A549 treated with dexamethasone at 1 μM for 4 hours (cell line): ENCODE data around the gene CUTA. TPM values are rescaled to one million over a fixed set of nuclear protein-coding genes. Genes with fewer than 3 reads are reported as not detected.

Experiments used
- total RNA-seq: library from RNA; stranded (reverse); fragments of 200-300 nt; extraction: Qiagen RNA extraction; gene quantifications from 5 replicates; pipeline ENCODE4 v1.2.3, GENCODE V29; 2022

Gene CUTA
- total RNA-seq: 167 to 223 TPM (median 192 TPM) in 5 replicates

GRCh38 chr6:33417903-33418689 is at the start of gene CUTA:
CUTA (minus strand) TSS chr6:33418107; CDS start chr6:33418000, 107 bp downstream.

GRCh38 chr6:33454009-33454946 is 36.4 kb upstream of the CUTA start, which contains the start of gene ZBTB9:
ZBTB9 (plus strand) TSS chr6:33454576; CDS start chr6:33455101, 525 bp downstream.

GRCh38 chr6:33419580-33420490 is 1.9 kb upstream of the CUTA start, which contains the start of gene SYNGAP1:
SYNGAP1 (plus strand) TSS chr6:33420065; CDS start chr6:33420265, 200 bp downstream.

GRCh38 chr6:33410711-33411631 is 6.9 kb downstream of the CUTA start, which contains the start of gene PHF1:
PHF1 (plus strand) TSS chr6:33411014; CDS start chr6:33412264, 1,250 bp downstream.

GRCh38 chr6:33391278-33391921 is 26.5 kb downstream of the CUTA start, which contains the start of gene KIFC1:
KIFC1 (plus strand) TSS chr6:33391823; CDS start chr6:33391986, 163 bp downstream.

Other genes with a start within 250 kb of the CUTA start
- 0.51 to 0.91 TPM (median 0.81 TPM) in 5 replicates for gene COL11A2, start 225.6 kb downstream of the CUTA start, total RNA-seq
- gene RXRB, start 217.4 kb downstream of the CUTA start, total RNA-seq: 16.1 to 20.8 TPM (median 19.2 TPM) in 5 replicates
- gene SLC39A7, start 217.2 kb downstream of the CUTA start, total RNA-seq: 103 to 110 TPM (median 108 TPM) in 5 replicates
- 12.2 to 14.2 TPM (median 13.3 TPM) in 5 replicates for gene HSD17B8, start 213.5 kb downstream of the CUTA start, total RNA-seq
- gene RING1, start 209.6 kb downstream of the CUTA start, total RNA-seq: 21.2 to 24.5 TPM (median 23.0 TPM) in 5 replicates
- gene VPS52, start 146.2 kb downstream of the CUTA start, total RNA-seq: 14.2 to 19.1 TPM (median 17.5 TPM) in 5 replicates
- gene RPS18, start 146.0 kb downstream of the CUTA start, total RNA-seq: 2,103 to 2,754 TPM (median 2,159 TPM) in 5 replicates
- gene B3GALT4, start 141.0 kb downstream of the CUTA start, total RNA-seq: 0.44 to 0.85 TPM (median 0.71 TPM) in 5 replicates
- gene WDR46, start 128.9 kb downstream of the CUTA start, total RNA-seq: 47.9 to 56.2 TPM (median 52.0 TPM) in 5 replicates
- 100 to 141 TPM (median 110 TPM) in 5 replicates for gene PFDN6, start 128.5 kb downstream of the CUTA start, total RNA-seq
- 8.6 to 14.7 TPM (median 12.5 TPM) in 5 replicates for gene RGL2, start 119.2 kb downstream of the CUTA start, total RNA-seq
- 33.4 to 52.9 TPM (median 47.7 TPM) in 5 replicates for gene TAPBP, start 104.0 kb downstream of the CUTA start, total RNA-seq
- gene ZBTB22, start 100.4 kb downstream of the CUTA start, total RNA-seq: 2.3 to 3.4 TPM (median 2.9 TPM) in 5 replicates
- gene DAXX, start 95.1 kb downstream of the CUTA start, total RNA-seq: 34.5 to 37.5 TPM (median 36.6 TPM) in 5 replicates
- 35.6 to 45.1 TPM (median 44.0 TPM) in 5 replicates for gene KIFC1, start 26.3 kb downstream of the CUTA start, total RNA-seq
- gene PHF1, start 7.1 kb downstream of the CUTA start, total RNA-seq: 10.9 to 17.3 TPM (median 15.4 TPM) in 5 replicates
- 2.4 to 9.2 TPM (median 4.1 TPM) in 5 replicates for gene SYNGAP1, start 2.0 kb upstream of the CUTA start, total RNA-seq
- gene ZBTB9, start 36.5 kb upstream of the CUTA start, total RNA-seq: 10.7 to 12.4 TPM (median 12.1 TPM) in 5 replicates
- 39.6 to 42.9 TPM (median 41.0 TPM) in 5 replicates for gene BAK1, start 162.2 kb upstream of the CUTA start, total RNA-seq
- gene ITPR3, start 203.2 kb upstream of the CUTA start, total RNA-seq: 28.4 to 59.0 TPM (median 51.0 TPM) in 5 replicates